GM12878 (cell line): ENCODE results near the gene CEP295NL. TPM values are rescaled to one million over a fixed set of nuclear protein-coding genes. Genes with fewer than 3 reads are reported as not detected.

Experiments
- ATAC-seq: fragments of 200-7000 bp; cut with Tn5 transposase; 3 replicates; pipeline ENCODE4 v1.9.1; 2020; ENCODE audit warnings: mild to moderate bottlenecking, moderate library complexity
- BruUV-seq: library from RNA; stranded (reverse); fragments of 400-500 nt; replicated peaks from 2 replicates; lab custom pipeline; 2021; lab: Mats Ljungman, UMichigan
- CTCF ChIA-PET: fragments of 300-600 bp; sonication (Branson Sonifier 250); formaldehyde crosslinking; extraction: SDS; loops from one replicate; lab custom pipeline; 2021; ENCODE audit warnings: inconsistent platforms; lab: Yijun Ruan, JAX
- POLR2A ChIA-PET: fragments of 350-600 bp; formaldehyde crosslinking; extraction: SDS; loops from one replicate; lab custom pipeline; 2021; ENCODE audit warnings: inconsistent platforms; lab: Charles Lee
- RAD21 ChIA-PET: fragments of 300-600 bp; sonication (Branson Sonifier 250); formaldehyde crosslinking; loops from one replicate; lab custom pipeline; 2023; ENCODE audit warnings: antibody characterized with exemption; ENCODE audit not compliant: unreplicated experiment; lab: Charles Lee
- SMC1A ChIA-PET: fragments of 300-600 bp; sonication (Branson Sonifier 250); formaldehyde crosslinking; loops from one replicate; lab custom pipeline; 2023; ENCODE audit not compliant: unreplicated experiment, uncharacterized antibody; lab: Charles Lee
- DNase-seq: peaks from one replicate; pipeline ENCODE4 v3.0.0-alpha.2; 2011; ENCODE audit warnings: low read depth, low spot score
- FAIRE-seq: peaks from 3 replicates; lab custom pipeline; 2011; peaks lifted over from hg19 to GRCh38; lab: Jason Lieb, UNC
- H2AFZ ChIP-seq: 2 replicates; pipeline ENCODE4 v1.6.0; 2011; ENCODE audit warnings: low read depth, low read length, control low read depth; ENCODE audit not compliant: control insufficient read depth
- H3K27ac ChIP-seq: 2 replicates; pipeline ENCODE4 v1.5.1; 2011; ENCODE audit warnings: control low read depth; ENCODE audit not compliant: control insufficient read depth, insufficient read depth
- H3K27me3 ChIP-seq, 2 experiments: replicated peaks in 1 of 2; 2 replicates each; pipeline versions ENCODE4 v1.6.0 to v1.6.1; 2011; ENCODE audit warnings: low read length in 1 of 2; ENCODE audit not compliant: control insufficient read depth in 2 of 2, insufficient read depth in 2 of 2
- H3K36me3 ChIP-seq, 2 experiments: 2 replicates each; pipeline ENCODE4 v1.5.1; 2011; ENCODE audit warnings: low read length in 1 of 2; ENCODE audit not compliant: control insufficient read depth in 2 of 2, insufficient read depth in 2 of 2
- H3K4me1 ChIP-seq: 2 replicates; pipeline ENCODE4 v1.6.1; 2011; ENCODE audit warnings: mild to moderate bottlenecking, low read length, moderate library complexity, mixed read lengths; ENCODE audit not compliant: control insufficient read depth, insufficient read depth
- H3K4me2 ChIP-seq: 2 replicates; pipeline ENCODE4 v1.6.0; 2011; ENCODE audit warnings: control low read depth; ENCODE audit not compliant: control insufficient read depth, insufficient read depth
- H3K4me3 ChIP-seq: fragments of 200-600 bp; sonication (generic); 2 replicates; pipeline ENCODE4 v1.5.1; 2016
- H3K79me2 ChIP-seq: 2 replicates; pipeline ENCODE4 v1.6.0; 2011; ENCODE audit warnings: low read length; ENCODE audit not compliant: control insufficient read depth, insufficient read depth
- H3K9ac ChIP-seq: 2 replicates; pipeline ENCODE4 v1.8.0; 2011; ENCODE audit warnings: low read length, control low read depth, mixed read lengths; ENCODE audit not compliant: control insufficient read depth, insufficient read depth
- H3K9me3 ChIP-seq: replicated peaks from 3 replicates; pipeline ENCODE4 v1.5.1; 2011; ENCODE audit warnings: mild to moderate bottlenecking, low read length; ENCODE audit not compliant: control insufficient read depth, insufficient read depth
- H4K20me1 ChIP-seq: 2 replicates; pipeline ENCODE4 v1.6.0; 2011; ENCODE audit not compliant: control insufficient read depth, insufficient read depth
- E4F1 ChIP-seq: fragments of 450-650 bp; IDR thresholded peaks from 2 replicates; pipeline ENCODE4 v1.6.1; 2018; ENCODE audit warnings: borderline replicate concordance, mild to moderate bottlenecking; ENCODE audit not compliant: partially characterized antibody
- EZH2 ChIP-seq: IDR thresholded peaks from 2 replicates; pipeline ENCODE4 v1.6.1; 2012; ENCODE audit warnings: low read depth, mild to moderate bottlenecking, control low read depth, inconsistent platforms, low read length, borderline replicate concordance; ENCODE audit not compliant: control insufficient read depth
- HSF1 ChIP-seq: fragments of 150-350 bp; IDR thresholded peaks from 2 replicates; pipeline ENCODE4 v1.6.1; 2014; ENCODE audit warnings: mild to moderate bottlenecking, low read depth, low read length
- MEF2B ChIP-seq: fragments of 450-650 bp; IDR thresholded peaks from 2 replicates; pipeline ENCODE4 v1.6.1; 2018; ENCODE audit warnings: mild to moderate bottlenecking, moderate library complexity; ENCODE audit not compliant: partially characterized antibody, poor library complexity, severe bottlenecking
- NR2C2 ChIP-seq: IDR thresholded peaks from 2 replicates; pipeline ENCODE4 v1.6.1; 2011; ENCODE audit warnings: borderline replicate concordance, low read depth; ENCODE audit not compliant: control insufficient read depth, insufficient read length
- SMAD5 ChIP-seq: IDR thresholded peaks from 2 replicates; pipeline ENCODE4 v1.6.1; 2016; ENCODE audit warnings: antibody characterized with exemption, low read depth
- TARDBP ChIP-seq: IDR thresholded peaks from 2 replicates; pipeline ENCODE4 v1.6.1; 2016; ENCODE audit warnings: borderline replicate concordance
- TCF3 ChIP-seq: IDR thresholded peaks from 2 replicates; pipeline ENCODE4 v1.6.1; 2012; ENCODE audit warnings: low read depth, mild to moderate bottlenecking, low read length, borderline replicate concordance; ENCODE audit not compliant: insufficient read depth
- ZBED1 ChIP-seq: IDR thresholded peaks from 2 replicates; pipeline ENCODE4 v1.6.1; 2016; ENCODE audit warnings: borderline replicate concordance
- ZBTB11 ChIP-seq: fragments of 450-650 bp; formaldehyde crosslinking; IDR thresholded peaks from 2 replicates; pipeline ENCODE4 v1.5.0; 2022; ENCODE audit warnings: mild to moderate bottlenecking, missing genetic modification characterization
- ZNF24 ChIP-seq: fragments of 450-650 bp; IDR thresholded peaks from 2 replicates; pipeline ENCODE4 v1.6.1; 2017; ENCODE audit warnings: antibody characterized with exemption, mild to moderate bottlenecking
- ZNF687 ChIP-seq: fragments of 450-650 bp; IDR thresholded peaks from 2 replicates; pipeline ENCODE4 v1.6.1; 2017; ENCODE audit warnings: mild to moderate bottlenecking, moderate library complexity
- WGBS: methylation state at CpG from one replicate; pipeline ENCODE4 v1.1.6; 2016; ENCODE audit warnings: low lambda C conversion rate; ENCODE audit not compliant: insufficient replicate concordance, insufficient coverage; ENCODE audit errors: missing lambda C conversion rate; 5-methylcytosine and 5-hydroxymethylcytosine counted together
- in situ Hi-C: fragments of 300-500 bp; cut with MboI; formaldehyde crosslinking; loops from 9 replicates; pipeline ENCODE4 v1.14.3; 2018; ENCODE audit warnings: mixed read lengths
- intact Hi-C: fragments of 100-400 bp; cut with micrococcal nuclease; formaldehyde crosslinking; loops from one replicate; pipeline ENCODE4 v1.14.2; 2022; ENCODE audit not compliant: unreplicated experiment
- polyA plus RNA-seq, 11 experiments: library from polyadenylated mRNA; depleted of rRNA in 4 of 11; unstranded in 6 of 11; stranded (reverse) in 5 of 11; fragments of >200 nt; fragmentation: Nextera tagmentation in 4 of 11; fragmentation: Illumina TruSeq in 1 of 11; extraction: Ambion mirVana in 4 of 11; extraction: Trizol in 1 of 11; gene quantifications; 1 replicate in 1 of 11; 2 replicates in 10 of 11; pipeline versions ENCODE4 v1.2.1 to v1.2.3, GENCODE V29; 2011 to 2016; ENCODE audit warnings: inconsistent platforms in 2 of 11, missing spikeins in 2 of 11, low read depth in 1 of 11
- total RNA-seq, 4 experiments: library from RNA; depleted of rRNA in 3 of 4; stranded (reverse); fragments of >200 nt in 3 of 4; fragmentation: Illumina TruSeq in 1 of 4; extraction: Trizol in 1 of 4; gene quantifications; 2 replicates each; pipeline versions ENCODE4 v1.2.1 to v1.2.3, GENCODE V29; 2013 to 2021

The CEP295NL gene
- total and polyA plus RNA-seq, 10 of the 15 experiments (the other 5 are each of a cell fraction or from before 2014, with no cell fraction given): not detected

GRCh38 chr17:78884148-78884825 is 18.7 kb downstream of the CEP295NL start:
- H4K20me1 ChIP-seq: no peaks in the 10 kb centered on the region
- no peak overlapping the region for H3K4me3 ChIP-seq
- no peaks in the 10 kb centered on the region for H3K36me3 ChIP-seq
- H3K4me2 ChIP-seq: no peak overlapping the region
- no peak overlapping the region for H3K27ac ChIP-seq
- no peaks in the 10 kb centered on the region; a peak in 2 of 4 replicates for H3K27me3 ChIP-seq
- ChIA-PET RAD21 (no interaction called here), SMC1A (no interaction called here), POLR2A (no interaction called here), CTCF (no interaction called here)
- 60% methylated on average over 20 of the region's 20 CpGs for WGBS
- no peak overlapping the region for H2AFZ ChIP-seq
- no peak for DNase-seq
- no peaks in the 10 kb centered on the region for H3K79me2 ChIP-seq
- BruUV-seq: no TSS peak
- H3K9me3 ChIP-seq: no peaks in the 10 kb centered on the region
- intact Hi-C loops (no loop called here), in situ Hi-C loops (no loop called here)
- ATAC-seq: no peak
- peaks cover 19% of the 10 kb centered on the region for H3K4me1 ChIP-seq
- H3K9ac ChIP-seq: no peak overlapping the region
- FAIRE-seq: no peak
- TF ChIP-seq HSF1: no peak
- TF ChIP-seq TCF3: no peak
- TF ChIP-seq ZNF24: no peak
- TF ChIP-seq ZBTB11 (CRISPR knock-in tag): no peak
- no peak for TF ChIP-seq TARDBP
- no peak for TF ChIP-seq ZBED1
- TF ChIP-seq MEF2B: no peak
- no peak for TF ChIP-seq SMAD5
- TF ChIP-seq EZH2: no peak
- no peak for TF ChIP-seq E4F1
- TF ChIP-seq NR2C2: no peak
- no peak for TF ChIP-seq ZNF687
